ENCODE results near the gene ZDHHC14.

The ZDHHC14 gene

DNA sequence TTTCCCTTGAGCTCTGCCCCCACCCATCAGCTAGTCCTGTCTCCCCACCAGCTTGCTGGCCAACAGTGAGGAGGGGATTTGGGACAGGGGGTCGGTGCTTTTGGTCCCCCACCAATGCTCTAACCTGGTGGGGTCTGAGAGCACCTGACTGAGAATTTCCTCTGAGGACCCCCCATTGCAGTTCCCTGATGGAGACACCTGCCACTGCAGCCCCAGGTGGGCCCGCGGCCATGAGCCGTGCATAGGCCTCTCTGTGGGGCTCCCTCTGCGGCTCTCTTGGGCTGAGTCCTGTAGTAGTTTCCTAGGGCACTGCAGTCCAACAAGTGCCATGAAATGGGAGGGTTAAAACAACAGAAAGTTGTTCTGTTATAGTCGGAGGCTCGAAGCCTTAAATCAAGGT, 269.8 kb downstream of the ZDHHC14 start:
- Histone ChIP-seq H3K36me3 (ENCODE audit: control insufficient read depth in 2 of 2, insufficient read depth in 2 of 2, low read length in 2 of 2) (peaks cover 0 to 4% of the 10 kb centered on the region in 2 donors), H3K27ac (ENCODE audit: low read length) (no peak overlapping the region), H3K4me1 (ENCODE audit: control insufficient read depth, insufficient read depth, low read length) (peaks cover 17% of the 10 kb centered on the region), H3K27me3 (ENCODE audit: control insufficient read depth in 1 of 2, insufficient read depth in 2 of 2, low read length in 2 of 2) (no peaks in the 10 kb centered on the region), H3K4me3 (ENCODE audit: low read length in 2 of 2) (no peak overlapping the region), H3K9me3 (ENCODE audit: control insufficient read depth in 2 of 2, low read length in 2 of 2) (no peaks in the 10 kb centered on the region), H3K9ac (ENCODE audit: low read length in 2 of 2) (no peak overlapping the region)

DNA sequence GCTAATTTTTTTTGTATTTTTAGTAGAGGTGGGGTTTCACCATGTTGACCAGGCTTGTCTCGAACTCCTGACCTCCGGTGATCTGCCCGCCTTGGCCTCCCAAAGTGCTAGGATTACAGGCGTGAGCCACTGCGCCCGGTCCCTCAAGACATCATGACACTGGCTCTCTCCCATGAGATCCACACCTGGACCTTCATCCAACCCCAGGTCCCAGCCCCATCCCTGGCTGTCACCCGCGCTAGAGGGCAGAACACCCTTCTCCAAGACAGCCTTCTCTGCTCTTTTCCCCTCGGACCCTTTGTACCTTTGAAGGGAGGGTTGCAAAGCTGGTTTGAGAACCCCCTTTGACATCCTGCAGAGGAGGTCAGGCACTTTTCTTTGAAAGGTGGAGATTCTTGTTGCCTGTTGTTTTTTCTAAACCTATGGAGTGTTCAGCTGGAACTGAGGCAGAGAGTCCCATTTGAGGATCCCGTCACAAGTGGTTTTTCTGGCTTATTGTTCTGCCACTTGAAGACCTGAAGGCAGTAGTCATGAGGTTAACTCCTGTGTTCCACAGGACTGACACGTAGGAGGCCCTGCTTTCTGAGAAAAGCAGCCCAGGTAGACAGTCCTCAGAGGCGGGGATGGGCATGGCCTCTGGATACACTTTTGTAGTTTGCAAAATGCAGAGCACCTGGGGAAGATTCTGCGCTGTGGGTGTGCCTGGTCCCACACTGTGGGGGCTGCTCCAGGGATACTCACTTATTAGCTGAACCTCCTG, 270.9 kb downstream of the ZDHHC14 start:
- Histone ChIP-seq H3K27ac (ENCODE audit: low read length) (no peak overlapping the region), H3K36me3 (ENCODE audit: control insufficient read depth in 2 of 2, insufficient read depth in 2 of 2, low read length in 2 of 2) (peaks cover 0 to 4% of the 10 kb centered on the region in 2 donors), H3K9me3 (ENCODE audit: control insufficient read depth in 2 of 2, low read length in 2 of 2) (no peaks in the 10 kb centered on the region), H3K4me3 (ENCODE audit: low read length in 2 of 2) (no peak overlapping the region), H3K9ac (ENCODE audit: low read length in 2 of 2) (no peak overlapping the region), H3K4me1 (ENCODE audit: control insufficient read depth, insufficient read depth, low read length) (peaks cover 17% of the 10 kb centered on the region), H3K27me3 (ENCODE audit: control insufficient read depth in 1 of 2, insufficient read depth in 2 of 2, low read length in 2 of 2) (no peaks in the 10 kb centered on the region)

DNA sequence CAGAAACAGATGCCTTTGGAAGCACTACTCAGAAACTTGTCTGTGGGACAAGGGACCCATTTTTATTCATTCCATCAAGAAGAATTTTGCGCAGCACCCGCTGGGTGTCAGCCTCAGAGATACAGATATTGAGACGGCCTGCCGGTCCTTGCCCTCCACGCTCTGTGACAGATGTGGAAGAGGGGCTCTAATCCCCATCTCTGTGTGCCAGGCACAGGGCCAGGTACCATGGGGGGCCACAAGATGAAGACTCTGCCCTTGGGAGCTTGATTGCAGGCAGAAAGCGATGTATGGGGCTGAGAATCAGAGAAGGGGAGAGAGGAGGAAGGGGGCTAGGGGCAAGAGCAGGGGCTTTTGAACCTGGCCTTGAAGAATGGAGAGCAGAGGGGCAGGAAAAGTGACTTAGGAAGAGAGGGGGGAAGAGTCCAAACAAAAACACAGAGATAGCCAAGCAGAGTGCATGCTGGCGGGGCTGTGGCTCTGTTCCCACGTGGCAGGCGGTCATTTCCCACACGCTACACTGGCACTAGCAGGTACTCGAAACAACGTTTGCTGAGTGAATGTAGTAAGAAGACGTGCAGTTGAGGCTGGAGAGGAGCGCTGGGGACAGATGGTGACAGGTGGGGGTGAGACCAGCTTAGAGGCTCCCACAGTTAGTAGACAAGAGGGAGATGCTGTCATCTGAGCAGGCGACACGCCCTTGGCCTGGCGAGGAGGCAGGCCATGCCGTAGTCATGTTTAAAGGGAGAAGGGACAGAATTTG, 271.8 kb downstream of the ZDHHC14 start:
- Histone ChIP-seq H3K27me3 (ENCODE audit: control insufficient read depth in 1 of 2, insufficient read depth in 2 of 2, low read length in 2 of 2) (no peaks in the 10 kb centered on the region), H3K4me3 (ENCODE audit: low read length in 2 of 2) (no peak overlapping the region), H3K36me3 (ENCODE audit: control insufficient read depth in 2 of 2, insufficient read depth in 2 of 2, low read length in 2 of 2) (peaks cover 0 to 4% of the 10 kb centered on the region in 2 donors), H3K4me1 (ENCODE audit: control insufficient read depth, insufficient read depth, low read length) (peaks cover 17% of the 10 kb centered on the region), H3K9me3 (ENCODE audit: control insufficient read depth in 2 of 2, low read length in 2 of 2) (no peaks in the 10 kb centered on the region), H3K9ac (ENCODE audit: low read length in 2 of 2) (no peak overlapping the region), H3K27ac (ENCODE audit: low read length) (no peak overlapping the region)

DNA sequence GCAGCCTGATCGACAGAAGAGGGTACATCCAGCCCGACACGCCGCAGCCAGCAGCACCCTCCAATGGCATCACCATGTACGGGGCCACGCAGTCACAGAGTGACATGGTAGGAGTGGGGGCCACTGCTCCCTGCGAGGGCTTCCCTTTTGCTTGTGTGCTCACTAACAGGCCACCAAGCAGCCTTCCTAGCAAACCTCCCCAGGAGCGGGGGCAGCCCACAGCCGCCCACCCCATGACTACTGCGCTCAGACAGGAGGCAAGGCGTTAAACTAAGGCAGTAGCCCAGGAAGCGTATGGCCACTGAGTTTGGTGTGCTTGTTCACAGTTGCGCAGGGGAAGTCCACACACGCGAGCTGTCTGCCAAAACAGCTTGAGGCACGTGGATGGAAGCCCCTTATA, 272.5 kb downstream of the ZDHHC14 start:
- Histone ChIP-seq H3K4me1 (ENCODE audit: control insufficient read depth, insufficient read depth, low read length) (peaks cover 17% of the 10 kb centered on the region), H3K36me3 (ENCODE audit: control insufficient read depth in 2 of 2, insufficient read depth in 2 of 2, low read length in 2 of 2) (peaks cover 0 to 4% of the 10 kb centered on the region in 2 donors), H3K27me3 (ENCODE audit: control insufficient read depth in 1 of 2, insufficient read depth in 2 of 2, low read length in 2 of 2) (no peaks in the 10 kb centered on the region), H3K4me3 (ENCODE audit: low read length in 2 of 2) (no peak overlapping the region), H3K27ac (ENCODE audit: low read length) (no peak overlapping the region), H3K9me3 (ENCODE audit: control insufficient read depth in 2 of 2, low read length in 2 of 2) (no peaks in the 10 kb centered on the region), H3K9ac (ENCODE audit: low read length in 2 of 2) (no peak overlapping the region)

DNA sequence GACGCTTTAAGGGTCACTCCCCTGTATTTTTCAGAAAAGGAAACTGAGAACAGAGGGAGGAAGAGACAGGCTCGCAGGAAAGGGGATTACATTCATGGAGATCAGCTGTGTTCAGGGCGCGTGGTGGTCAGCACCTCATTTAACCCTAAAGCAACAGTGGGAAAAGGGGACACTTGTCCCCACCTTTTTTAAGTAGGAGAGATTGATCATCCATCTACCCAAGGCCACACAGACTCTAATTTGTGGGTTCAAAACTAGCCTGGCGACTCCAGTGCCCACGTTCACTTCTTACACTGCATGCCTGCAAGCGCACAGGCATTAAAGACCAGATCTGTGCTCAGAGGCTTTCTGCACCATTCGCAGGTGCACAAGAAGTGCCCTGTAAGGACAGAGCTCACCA, 274.1 kb downstream of the ZDHHC14 start:
- Histone ChIP-seq H3K27ac (ENCODE audit: low read length) (no peak overlapping the region), H3K4me3 (ENCODE audit: low read length in 2 of 2) (no peak overlapping the region), H3K9ac (ENCODE audit: low read length in 2 of 2) (no peak overlapping the region), H3K27me3 (ENCODE audit: control insufficient read depth in 1 of 2, insufficient read depth in 2 of 2, low read length in 2 of 2) (no peaks in the 10 kb centered on the region), H3K4me1 (ENCODE audit: control insufficient read depth, insufficient read depth, low read length) (peaks cover 12% of the 10 kb centered on the region), H3K9me3 (ENCODE audit: control insufficient read depth in 2 of 2, low read length in 2 of 2) (no peaks in the 10 kb centered on the region), H3K36me3 (ENCODE audit: control insufficient read depth in 2 of 2, insufficient read depth in 2 of 2, low read length in 2 of 2) (peaks cover 0 to 4% of the 10 kb centered on the region in 2 donors)

DNA sequence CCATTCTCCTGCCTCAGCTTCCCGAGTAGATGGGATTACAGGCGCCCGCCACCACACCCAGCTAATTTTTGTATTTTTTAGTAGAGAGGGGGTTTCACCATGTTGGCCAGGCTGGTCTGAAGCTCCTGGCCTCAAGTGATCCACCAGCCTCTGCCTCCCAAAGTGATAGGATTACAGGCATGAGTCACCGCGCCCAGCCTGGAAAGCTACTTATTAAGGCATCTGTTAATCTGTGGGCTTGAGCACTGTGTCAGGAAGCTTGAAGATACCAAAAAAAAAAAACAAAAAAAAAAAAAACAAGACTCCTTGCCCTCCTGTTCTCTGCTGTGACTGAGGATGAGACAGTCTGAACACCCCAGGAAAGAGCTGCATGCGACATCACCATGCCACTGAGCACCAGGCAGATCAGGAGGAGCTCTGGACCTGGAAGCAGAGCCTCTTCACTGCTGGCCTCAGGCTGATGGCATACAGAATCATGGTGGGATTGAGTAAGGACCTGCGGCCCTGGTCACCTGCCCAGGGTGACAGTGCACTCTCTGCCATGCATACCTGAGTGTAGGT, 275.5 kb downstream of the ZDHHC14 start:
- H3K9me3 ChIP-seq (ENCODE audit: control insufficient read depth in 2 of 2, low read length in 2 of 2) = no peaks in the 10 kb centered on the region
- no peak overlapping the region for H3K27ac ChIP-seq (ENCODE audit: low read length)
- no peaks in the 10 kb centered on the region for H3K27me3 ChIP-seq (ENCODE audit: control insufficient read depth in 1 of 2, insufficient read depth in 2 of 2, low read length in 2 of 2)
- H3K36me3 ChIP-seq (ENCODE audit: control insufficient read depth in 2 of 2, insufficient read depth in 2 of 2, low read length in 2 of 2) = peaks cover 0 to 4% of the 10 kb centered on the region in 2 donors
- H3K4me1 ChIP-seq (ENCODE audit: control insufficient read depth, insufficient read depth, low read length) = peaks cover 4% of the 10 kb centered on the region
- H3K4me3 ChIP-seq (ENCODE audit: low read length in 2 of 2) = no peak overlapping the region
- no peak overlapping the region for H3K9ac ChIP-seq (ENCODE audit: low read length in 2 of 2)

DNA sequence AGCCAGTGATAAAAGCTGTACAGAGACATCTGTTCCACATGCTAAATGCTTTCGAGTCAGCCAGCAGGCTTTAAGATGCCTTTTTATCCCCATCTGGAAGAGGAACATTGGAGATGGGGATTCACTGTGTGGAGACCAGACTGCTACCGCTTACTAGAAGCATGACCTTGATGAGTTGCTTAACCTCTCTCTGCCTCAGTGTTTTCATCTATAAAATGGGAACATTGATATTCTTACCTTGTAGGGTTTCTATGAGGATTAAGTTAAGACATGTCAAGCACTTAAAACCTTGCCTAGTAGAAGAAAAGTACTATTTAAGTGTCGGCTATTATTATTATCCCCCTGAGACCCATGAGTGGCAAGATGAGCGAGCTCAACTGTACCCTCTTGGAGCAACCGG, 276.8 kb downstream of the ZDHHC14 start:
- H3K4me3 ChIP-seq (ENCODE audit: low read length in 2 of 2) = no peak overlapping the region
- no peaks in the 10 kb centered on the region for H3K9me3 ChIP-seq (ENCODE audit: control insufficient read depth in 2 of 2, low read length in 2 of 2)
- no peak overlapping the region for H3K9ac ChIP-seq (ENCODE audit: low read length in 2 of 2)
- peaks cover 4% of the 10 kb centered on the region for H3K4me1 ChIP-seq (ENCODE audit: control insufficient read depth, insufficient read depth, low read length)
- no peaks in the 10 kb centered on the region for H3K27me3 ChIP-seq (ENCODE audit: control insufficient read depth in 1 of 2, insufficient read depth in 2 of 2, low read length in 2 of 2)
- no peak overlapping the region for H3K27ac ChIP-seq (ENCODE audit: low read length)
- peaks cover 0 to 4% of the 10 kb centered on the region in 2 donors for H3K36me3 ChIP-seq (ENCODE audit: control insufficient read depth in 2 of 2, insufficient read depth in 2 of 2, low read length in 2 of 2)

DNA sequence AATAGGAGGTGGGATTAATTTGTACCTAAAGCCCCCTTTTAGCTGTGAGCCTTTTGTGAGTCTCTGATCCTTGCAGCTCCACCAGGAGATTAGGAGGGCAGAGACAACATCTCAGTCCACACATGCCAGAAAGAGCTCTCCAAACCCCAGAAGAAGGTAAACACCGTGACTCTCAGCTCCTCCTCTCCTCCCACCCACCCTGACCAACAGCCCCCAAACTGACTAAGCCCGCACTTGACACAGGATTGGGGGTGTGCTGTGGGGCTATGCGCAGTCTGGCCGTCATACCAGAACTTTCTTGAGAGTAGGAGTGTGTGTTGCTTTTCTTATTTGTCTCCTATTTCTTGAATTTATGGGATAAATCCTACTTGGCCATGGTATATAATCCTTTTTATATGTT, 277.3 kb downstream of the ZDHHC14 start:
- Histone ChIP-seq H3K27ac (ENCODE audit: low read length) (no peak overlapping the region), H3K36me3 (ENCODE audit: control insufficient read depth in 2 of 2, insufficient read depth in 2 of 2, low read length in 2 of 2) (peaks cover 0 to 4% of the 10 kb centered on the region in 2 donors), H3K9ac (ENCODE audit: low read length in 2 of 2) (no peak overlapping the region), H3K4me3 (ENCODE audit: low read length in 2 of 2) (no peak overlapping the region), H3K4me1 (ENCODE audit: control insufficient read depth, insufficient read depth, low read length) (peaks cover 4% of the 10 kb centered on the region), H3K27me3 (ENCODE audit: control insufficient read depth in 1 of 2, insufficient read depth in 2 of 2, low read length in 2 of 2) (no peaks in the 10 kb centered on the region), H3K9me3 (ENCODE audit: control insufficient read depth in 2 of 2, low read length in 2 of 2) (no peaks in the 10 kb centered on the region)

DNA sequence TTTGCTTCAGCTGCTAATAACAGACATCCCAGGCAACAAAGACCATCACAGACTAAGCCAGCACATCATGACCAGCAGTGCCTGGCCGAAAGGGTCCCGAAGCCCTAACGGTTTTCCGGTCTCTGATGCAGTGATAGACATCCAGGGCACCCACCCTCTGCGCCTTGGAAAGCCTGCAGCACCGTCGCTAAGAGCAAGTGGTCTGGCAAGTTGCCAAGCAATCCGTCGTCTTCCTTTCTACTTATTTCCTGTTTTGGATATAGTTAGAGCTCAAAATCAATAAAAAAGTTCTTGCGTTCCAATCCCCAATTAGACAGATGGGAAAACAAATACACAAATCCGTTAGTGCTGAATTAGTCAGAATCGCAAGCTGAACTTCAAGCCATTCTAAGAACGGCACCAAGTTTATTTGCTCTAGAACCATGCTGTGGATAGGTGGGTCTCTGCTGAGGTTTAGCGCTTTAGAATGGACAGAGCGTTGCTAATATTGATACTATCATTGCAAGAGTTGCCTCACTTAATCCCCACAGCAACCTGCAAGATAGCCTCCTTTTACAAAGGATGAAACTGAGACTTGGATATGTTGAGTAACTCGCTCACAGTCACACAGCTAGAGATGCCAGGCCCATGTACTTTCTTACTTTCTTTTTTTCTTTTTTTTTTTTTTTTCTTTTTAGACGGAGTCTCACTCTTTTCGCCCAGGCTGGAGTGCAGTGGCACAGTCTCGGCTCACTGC, 278.7 kb downstream of the ZDHHC14 start:
- H3K9ac ChIP-seq (ENCODE audit: low read length in 2 of 2) = no peak overlapping the region
- H3K36me3 ChIP-seq (ENCODE audit: control insufficient read depth in 2 of 2, insufficient read depth in 2 of 2, low read length in 2 of 2) = no peaks in the 10 kb centered on the region
- no peak overlapping the region for H3K4me3 ChIP-seq (ENCODE audit: low read length in 2 of 2)

DNA sequence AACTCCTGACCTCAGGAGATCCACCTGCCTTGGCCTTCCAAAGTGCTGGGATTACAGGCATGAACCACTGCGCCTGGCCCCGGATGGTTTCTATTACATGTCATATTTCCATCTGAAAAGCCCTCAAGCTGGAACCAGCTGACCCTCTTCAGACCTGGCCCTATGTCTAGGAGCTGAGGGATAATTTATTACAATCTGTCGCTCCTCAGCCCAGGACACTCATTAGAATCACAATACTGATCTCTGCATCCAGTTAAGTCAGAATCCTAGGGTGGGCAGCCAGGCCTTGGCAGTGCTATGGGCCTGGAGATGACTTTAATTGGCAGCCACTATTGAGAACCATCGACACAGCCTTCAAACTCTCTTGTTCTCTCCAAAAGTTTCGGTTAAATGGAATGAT, 279.4 kb downstream of the ZDHHC14 start:
- H3K27me3 ChIP-seq (ENCODE audit: control insufficient read depth in 1 of 2, insufficient read depth in 2 of 2, low read length in 2 of 2) = no peaks in the 10 kb centered on the region
- H3K27ac ChIP-seq (ENCODE audit: low read length) = no peak overlapping the region
- H3K9ac ChIP-seq (ENCODE audit: low read length in 2 of 2) = no peak overlapping the region
- peaks cover 4% of the 10 kb centered on the region for H3K4me1 ChIP-seq (ENCODE audit: control insufficient read depth, insufficient read depth, low read length)
- H3K9me3 ChIP-seq (ENCODE audit: control insufficient read depth in 2 of 2, low read length in 2 of 2) = no peaks in the 10 kb centered on the region
- no peak overlapping the region for H3K4me3 ChIP-seq (ENCODE audit: low read length in 2 of 2)
- H3K36me3 ChIP-seq (ENCODE audit: control insufficient read depth in 2 of 2, insufficient read depth in 2 of 2, low read length in 2 of 2) = no peaks in the 10 kb centered on the region

More for the DNA sequence above, 278.7 kb downstream of the ZDHHC14 start:
- H3K27me3 ChIP-seq (ENCODE audit: control insufficient read depth in 1 of 2, insufficient read depth in 2 of 2, low read length in 2 of 2) = no peaks in the 10 kb centered on the region
- H3K9me3 ChIP-seq (ENCODE audit: control insufficient read depth in 2 of 2, low read length in 2 of 2) = no peaks in the 10 kb centered on the region
- peaks cover 4% of the 10 kb centered on the region for H3K4me1 ChIP-seq (ENCODE audit: control insufficient read depth, insufficient read depth, low read length)
- H3K27ac ChIP-seq (ENCODE audit: low read length) = no peak overlapping the region
